GM12892 (cell line): ENCODE measurements around the gene SMG7.
A peak's percentile ranks its signal among the peaks of the same experiment; 100 is the strongest.

Experiments
- DNase-seq: peaks from one replicate; pipeline ENCODE4 v3.0.0; 2011; ENCODE audit not compliant: insufficient read length
- FAIRE-seq: peaks from 2 replicates; lab custom pipeline; 2011; peaks lifted over from hg19 to GRCh38; lab: Jason Lieb, UNC
- POLR2A ChIP-seq: IDR thresholded peaks from 2 replicates; pipeline ENCODE4 v1.6.1; 2011; ENCODE audit warnings: low read depth, low read length, control low read depth
- POLR2AphosphoS5 ChIP-seq: IDR thresholded peaks from 2 replicates; pipeline ENCODE4 v1.6.1; 2011; ENCODE audit warnings: low read depth, low read length, control low read depth
- TAF1 ChIP-seq: IDR thresholded peaks from 2 replicates; pipeline ENCODE4 v1.6.1; 2011; ENCODE audit warnings: low read depth, mild to moderate bottlenecking, control low read depth, low read length, borderline replicate concordance

SMG7 gene

GRCh38 chr1:183592733-183593132 lies 120.4 kb downstream of the SMG7 start:
- TF ChIP-seq POLR2AphosphoS5, result no peak
- no peak for TF ChIP-seq POLR2A
- no peak for TF ChIP-seq TAF1
- DNase-seq (no peak), FAIRE-seq (no peak)

DNA sequence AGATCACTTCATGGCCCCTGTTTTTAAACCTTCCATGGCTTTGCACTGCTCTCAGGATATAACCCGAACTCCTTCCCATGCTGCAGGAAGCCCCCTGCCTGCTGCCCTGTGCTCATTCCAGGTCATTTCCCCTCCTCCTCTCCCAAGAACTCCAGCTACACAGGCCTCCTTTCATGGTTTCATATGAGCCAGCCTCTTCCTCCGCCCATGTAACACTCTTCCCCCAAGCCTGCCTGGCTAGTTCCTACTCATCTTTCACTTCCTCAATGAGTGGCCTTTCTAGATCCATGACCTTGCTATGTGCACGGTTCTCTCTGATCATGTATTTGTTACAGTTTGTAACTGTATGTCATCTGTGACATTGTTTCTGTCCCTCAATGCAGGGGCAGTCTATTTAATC lies 121.1 kb downstream of the SMG7 start:
- DNase-seq (no peak), FAIRE-seq (peak; percentile 97)
- TF ChIP-seq TAF1 (no peak), POLR2AphosphoS5 (no peak), POLR2A (no peak)

- no peak for TF ChIP-seq TAF1
- TF ChIP-seq POLR2AphosphoS5, result no peak
- no peak for TF ChIP-seq POLR2A
- FAIRE-seq, result peak; percentile 48
- DNase-seq, result no peak
These were observed 123.2 kb downstream of the SMG7 start for GRCh38 chr1:183595537-183595936.

DNA sequence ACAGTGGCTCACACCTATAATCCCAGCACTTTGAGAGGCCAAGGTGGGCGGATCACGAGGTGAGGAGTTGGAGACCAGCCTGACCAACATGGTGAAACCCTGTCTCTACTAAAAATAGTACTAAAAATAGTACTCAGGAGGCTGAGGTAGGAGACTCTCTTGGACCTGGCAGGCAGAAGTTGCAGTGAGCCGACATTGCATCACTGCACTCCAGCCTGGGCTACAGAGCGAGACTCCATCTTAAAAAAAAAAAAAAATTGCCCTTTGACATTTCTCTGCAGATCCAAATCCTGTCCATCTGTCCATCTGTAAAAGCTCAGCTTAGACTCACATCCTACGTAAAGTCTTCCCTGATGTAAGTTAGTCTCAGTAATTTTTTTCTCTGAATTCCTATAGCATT lies 124.2 kb downstream of the SMG7 start:
- DNase-seq (no peak), FAIRE-seq (no peak)
- no peak for TF ChIP-seq POLR2A

DNA sequence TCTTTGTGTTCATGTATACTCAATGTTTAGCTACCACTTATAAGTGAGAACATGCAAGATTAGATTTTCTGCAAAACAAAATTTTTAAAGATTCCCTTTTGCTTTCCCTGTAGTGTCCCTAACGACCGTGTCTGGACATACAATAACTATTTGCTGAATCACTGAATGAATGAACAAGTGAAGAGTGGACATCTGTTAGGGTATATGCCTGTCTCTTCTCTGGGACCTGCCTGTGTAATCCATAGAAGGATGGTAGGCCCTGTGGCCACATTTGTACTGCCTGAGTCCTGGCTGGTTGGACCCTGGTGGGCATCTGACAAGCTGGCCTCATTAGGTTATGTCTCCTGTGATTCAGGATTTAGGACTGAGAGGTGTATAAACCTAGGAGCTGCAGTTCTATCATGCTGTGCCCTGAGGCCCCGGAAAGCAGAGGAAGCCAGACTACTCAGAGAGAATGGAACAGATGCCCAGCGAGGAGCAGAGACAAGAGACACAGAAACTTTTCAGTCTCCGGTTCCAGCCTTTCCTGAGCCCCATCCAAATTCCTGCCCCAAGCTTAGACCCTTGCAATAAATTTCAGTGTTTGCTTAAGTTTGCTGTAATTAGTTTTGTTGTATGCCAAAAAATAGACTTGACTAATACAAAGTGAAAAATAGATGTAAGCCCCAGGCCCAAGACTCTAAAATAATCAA lies 125.5 kb downstream of the SMG7 start:
- no peak for TF ChIP-seq TAF1
- no peak for TF ChIP-seq POLR2AphosphoS5
- no peak for TF ChIP-seq POLR2A
- FAIRE-seq (no peak), DNase-seq (no peak)

DNA sequence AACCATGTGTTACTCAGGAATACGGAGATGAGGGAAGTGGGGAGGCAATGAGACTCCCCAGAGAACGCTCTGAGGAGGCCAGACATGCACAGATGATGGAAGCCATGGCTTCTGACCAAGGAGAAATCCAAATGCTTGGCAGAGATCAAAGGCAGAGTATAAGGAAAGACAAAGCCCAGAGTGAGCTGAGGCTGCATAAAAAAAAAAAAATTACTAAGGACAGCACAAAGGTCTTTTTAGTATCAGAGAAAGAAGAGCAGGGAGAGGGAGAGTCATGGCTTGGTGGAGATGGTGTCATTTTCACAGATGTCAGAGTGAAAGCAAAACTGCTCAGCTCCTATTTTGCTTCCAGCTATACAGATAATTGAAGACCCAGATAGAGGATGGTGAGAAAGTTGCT lies 126.1 kb downstream of the SMG7 start:
- DNase-seq (no peak), FAIRE-seq (no peak)
- TF ChIP-seq TAF1, result no peak
- TF ChIP-seq POLR2A, result no peak
- TF ChIP-seq POLR2AphosphoS5, result no peak

GRCh38 chr1:183600136-183600535 lies 127.8 kb downstream of the SMG7 start:
- FAIRE-seq (no peak), DNase-seq (no peak)
- TF ChIP-seq POLR2A, result no peak
- TF ChIP-seq POLR2AphosphoS5, result no peak
- no peak for TF ChIP-seq TAF1

DNA sequence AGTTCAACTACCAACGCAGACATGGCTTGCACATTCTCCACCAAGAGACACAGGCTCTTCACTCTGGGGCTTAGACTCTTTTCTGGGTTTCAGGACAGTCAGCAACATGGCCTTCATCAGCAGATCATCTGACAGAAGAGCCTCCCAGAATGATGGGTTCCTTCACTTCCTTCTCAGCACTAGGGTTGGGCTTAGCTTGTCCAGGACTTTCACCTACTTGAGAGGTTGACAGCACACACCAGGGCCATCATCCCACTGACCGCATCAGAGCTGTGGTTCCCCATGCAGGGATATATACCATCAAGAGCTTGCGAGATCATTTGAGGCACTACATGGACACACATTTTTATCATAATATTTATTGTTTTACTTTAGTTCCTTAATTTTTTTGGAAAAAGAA lies 128.3 kb downstream of the SMG7 start:
- FAIRE-seq (no peak), DNase-seq (no peak)
- no peak for TF ChIP-seq POLR2A

DNA sequence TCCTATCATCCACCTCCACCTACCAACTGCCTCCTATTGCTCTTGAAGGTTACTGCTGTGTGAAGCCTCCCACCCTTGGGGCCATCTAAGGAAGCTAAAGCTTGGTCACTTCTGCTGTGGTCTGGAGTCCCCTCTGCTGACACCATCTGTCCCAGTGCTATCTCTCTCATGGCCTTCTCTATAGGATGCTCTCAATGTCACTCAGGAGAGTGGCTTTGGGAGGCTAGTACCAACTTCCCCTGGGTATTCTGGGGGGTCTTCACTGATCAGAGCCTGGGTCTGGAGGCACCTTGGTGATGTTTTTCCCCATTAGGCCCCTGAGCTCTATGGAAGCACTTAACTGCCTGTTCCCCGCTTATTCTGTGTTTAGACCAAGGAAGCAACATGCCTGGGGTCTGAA lies 130.2 kb downstream of the SMG7 start:
- TF ChIP-seq POLR2A, result no peak
- no peak for TF ChIP-seq TAF1
- TF ChIP-seq POLR2AphosphoS5, result no peak
- no peak for DNase-seq
- FAIRE-seq, result no peak
